KMS-11 (cell line): Measurements from ENCODE around the gene SEC14L6.

Source experiments
- H2AFZ ChIP-seq: fragments of 200-600 bp; sonication (generic); 2 replicates; pipeline ENCODE4 v1.6.1; 2016; ENCODE audit warnings: antibody characterized with exemption, mixed run types, low read depth
- H3K27ac ChIP-seq: fragments of 200-600 bp; sonication (generic); 2 replicates; pipeline ENCODE4 v1.6.1; 2016; ENCODE audit warnings: mild to moderate bottlenecking, mixed run types
- H3K27me3 ChIP-seq: fragments of 200-600 bp; sonication (generic); 2 replicates; pipeline ENCODE4 v1.6.1; 2017; ENCODE audit warnings: mild to moderate bottlenecking, low read depth, mixed run types, moderate library complexity; ENCODE audit not compliant: insufficient read depth
- H3K36me3 ChIP-seq: fragments of 200-600 bp; sonication (generic); 2 replicates; pipeline ENCODE4 v1.6.1; 2017; ENCODE audit warnings: mild to moderate bottlenecking, mixed run types; ENCODE audit not compliant: insufficient read depth
- H3K4me1 ChIP-seq: fragments of 200-600 bp; sonication (generic); 2 replicates; pipeline ENCODE4 v1.6.1; 2016; ENCODE audit warnings: mild to moderate bottlenecking, low read depth, mixed run types; ENCODE audit not compliant: poor library complexity, severe bottlenecking
- H3K4me2 ChIP-seq: fragments of 200-600 bp; sonication (generic); 2 replicates; pipeline ENCODE4 v1.7.0; 2016; ENCODE audit warnings: mild to moderate bottlenecking, mixed run types
- H3K4me3 ChIP-seq: fragments of 200-600 bp; sonication (generic); IDR thresholded peaks from 2 replicates; pipeline ENCODE4 v1.6.1; 2017; ENCODE audit warnings: low read depth, low read length, mixed read lengths; ENCODE audit not compliant: insufficient read depth
- H3K79me2 ChIP-seq: fragments of 200-600 bp; sonication (generic); 2 replicates; pipeline ENCODE4 v1.6.1; 2016; ENCODE audit warnings: low read depth, mixed run types; ENCODE audit not compliant: insufficient read depth
- H3K9ac ChIP-seq: fragments of 200-600 bp; sonication (generic); 2 replicates; pipeline ENCODE4 v1.6.1; 2016; ENCODE audit warnings: mild to moderate bottlenecking, mixed run types
- H4K20me1 ChIP-seq: fragments of 200-600 bp; sonication (generic); 2 replicates; pipeline ENCODE4 v1.6.1; 2016; ENCODE audit warnings: mild to moderate bottlenecking, mixed run types; ENCODE audit not compliant: insufficient read depth
- TF ChIP-seq, protein P1 (sequence below): fragments of 200-600 bp; sonication (generic); conservative IDR thresholded peaks from 2 replicates; pipeline ENCODE4 v1.6.1; 2017; ENCODE audit warnings: low read depth, mild to moderate bottlenecking, antibody characterized with exemption, low read length, moderate library complexity, mixed read lengths

Gene SEC14L6

DNA sequence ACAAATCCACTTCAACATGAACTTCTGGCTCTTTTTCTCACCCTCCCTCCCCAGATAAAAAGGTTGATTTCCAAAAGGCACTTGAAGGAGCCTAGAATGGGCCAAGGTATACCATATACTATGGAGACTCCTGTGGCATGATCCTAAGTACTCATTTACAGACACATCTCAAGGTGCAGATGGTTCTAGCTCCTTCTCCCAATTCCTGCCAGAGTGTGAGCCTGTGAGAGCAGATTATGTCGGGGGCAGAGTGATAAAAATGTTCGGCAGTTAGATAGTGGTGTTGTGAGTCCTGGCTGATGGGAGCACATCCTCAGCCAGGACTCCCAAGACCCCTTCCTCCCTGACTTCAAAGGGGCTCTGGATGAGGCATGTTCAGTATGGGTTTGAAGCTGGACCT, 66.6 kb downstream of the SEC14L6 start:
- H3K27ac ChIP-seq: no peak overlapping the region
- no peaks in the 10 kb centered on the region for H4K20me1 ChIP-seq
- H2AFZ ChIP-seq: no peak overlapping the region
- H3K9ac ChIP-seq: no peak overlapping the region
- peaks cover 61% of the 10 kb centered on the region; the same call in 1 of the 2 replicates for H3K27me3 ChIP-seq
- TF ChIP-seq, protein P1, sequence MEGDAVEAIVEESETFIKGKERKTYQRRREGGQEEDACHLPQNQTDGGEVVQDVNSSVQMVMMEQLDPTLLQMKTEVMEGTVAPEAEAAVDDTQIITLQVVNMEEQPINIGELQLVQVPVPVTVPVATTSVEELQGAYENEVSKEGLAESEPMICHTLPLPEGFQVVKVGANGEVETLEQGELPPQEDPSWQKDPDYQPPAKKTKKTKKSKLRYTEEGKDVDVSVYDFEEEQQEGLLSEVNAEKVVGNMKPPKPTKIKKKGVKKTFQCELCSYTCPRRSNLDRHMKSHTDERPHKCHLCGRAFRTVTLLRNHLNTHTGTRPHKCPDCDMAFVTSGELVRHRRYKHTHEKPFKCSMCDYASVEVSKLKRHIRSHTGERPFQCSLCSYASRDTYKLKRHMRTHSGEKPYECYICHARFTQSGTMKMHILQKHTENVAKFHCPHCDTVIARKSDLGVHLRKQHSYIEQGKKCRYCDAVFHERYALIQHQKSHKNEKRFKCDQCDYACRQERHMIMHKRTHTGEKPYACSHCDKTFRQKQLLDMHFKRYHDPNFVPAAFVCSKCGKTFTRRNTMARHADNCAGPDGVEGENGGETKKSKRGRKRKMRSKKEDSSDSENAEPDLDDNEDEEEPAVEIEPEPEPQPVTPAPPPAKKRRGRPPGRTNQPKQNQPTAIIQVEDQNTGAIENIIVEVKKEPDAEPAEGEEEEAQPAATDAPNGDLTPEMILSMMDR: no peak
- no peaks in the 10 kb centered on the region for H3K36me3 ChIP-seq
- no peak overlapping the region for H3K4me2 ChIP-seq
- H3K79me2 ChIP-seq: no peaks in the 10 kb centered on the region
- no peak overlapping the region for H3K4me3 ChIP-seq
- no peaks in the 10 kb centered on the region for H3K4me1 ChIP-seq

DNA sequence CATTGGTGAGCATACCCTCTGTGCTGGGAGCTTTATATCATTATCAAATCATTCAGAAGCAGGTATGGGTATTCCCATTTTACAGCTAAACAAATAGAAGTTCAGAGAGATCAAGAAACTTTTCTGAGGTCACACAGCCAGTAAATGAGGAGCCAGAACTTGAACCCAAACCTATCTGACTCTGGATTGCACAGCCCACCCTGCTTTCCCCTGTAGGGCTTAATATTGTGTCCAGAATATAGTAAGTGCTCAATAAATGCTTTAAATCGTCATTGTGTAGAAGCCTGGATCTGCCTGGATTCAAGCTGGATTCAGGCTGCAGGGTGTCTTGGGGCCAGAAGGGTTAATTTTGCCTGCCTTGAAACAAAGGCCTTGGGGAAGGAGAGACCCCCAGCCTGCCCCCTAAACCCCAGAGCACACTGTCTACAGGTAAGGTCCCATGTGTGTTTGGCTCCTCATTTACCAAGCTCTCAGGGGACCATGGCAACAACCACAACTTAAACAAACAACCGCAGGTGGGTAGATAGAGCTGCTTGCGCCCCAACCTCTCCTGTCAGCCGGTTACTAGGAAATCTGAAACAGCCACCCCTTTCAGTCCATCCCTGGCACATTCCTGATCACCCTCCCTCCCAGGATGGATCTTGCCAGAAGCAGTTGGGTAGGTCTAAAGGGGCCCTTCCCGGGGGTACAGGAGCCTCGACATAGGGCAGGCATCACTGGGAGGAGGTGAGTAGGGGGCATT, 71.7 kb downstream of the SEC14L6 start:
- Histone ChIP-seq H3K9ac (no peak overlapping the region), H4K20me1 (no peaks in the 10 kb centered on the region)
- TF ChIP-seq, protein P1: no peak

DNA sequence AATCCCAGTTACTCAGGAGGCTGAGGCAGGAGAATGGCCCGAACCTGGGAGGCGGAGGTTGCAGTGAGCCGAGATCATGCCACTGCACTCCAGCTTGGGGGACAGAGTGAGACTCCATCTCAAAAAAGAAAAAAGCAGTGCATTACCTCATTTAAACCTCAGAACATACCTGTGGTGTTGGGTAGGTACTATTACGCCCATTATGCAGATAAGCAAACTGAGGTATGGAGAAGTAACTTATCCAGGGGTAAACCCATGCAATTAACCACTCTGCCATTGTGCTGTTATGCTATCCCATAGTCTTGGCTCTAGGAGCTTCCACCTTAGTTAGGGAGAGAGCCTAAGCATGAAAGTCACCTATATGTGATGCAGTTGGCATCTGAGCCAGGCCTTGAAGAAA, 72.4 kb downstream of the SEC14L6 start:
- TF ChIP-seq, protein P1: no peak
- no peak overlapping the region for H3K27ac ChIP-seq
- no peak overlapping the region for H3K9ac ChIP-seq
- no peaks in the 10 kb centered on the region for H3K79me2 ChIP-seq
- H3K4me3 ChIP-seq: no peak overlapping the region
- no peak overlapping the region for H3K4me2 ChIP-seq
- peaks cover 71% of the 10 kb centered on the region; the same call in 1 of the 2 replicates for H3K27me3 ChIP-seq
- no peak overlapping the region for H2AFZ ChIP-seq
- no peaks in the 10 kb centered on the region for H3K36me3 ChIP-seq
- H3K4me1 ChIP-seq: no peaks in the 10 kb centered on the region
- no peaks in the 10 kb centered on the region for H4K20me1 ChIP-seq

More for the DNA sequence above, 71.7 kb downstream of the SEC14L6 start:
- Histone ChIP-seq H3K79me2 (no peaks in the 10 kb centered on the region), H3K4me2 (no peak overlapping the region), H3K27me3 (peaks cover 70% of the 10 kb centered on the region; the same call in 1 of the 2 replicates), H3K36me3 (no peaks in the 10 kb centered on the region), H3K27ac (no peak overlapping the region), H2AFZ (no peak overlapping the region), H3K4me1 (no peaks in the 10 kb centered on the region), H3K4me3 (no peak overlapping the region)

DNA sequence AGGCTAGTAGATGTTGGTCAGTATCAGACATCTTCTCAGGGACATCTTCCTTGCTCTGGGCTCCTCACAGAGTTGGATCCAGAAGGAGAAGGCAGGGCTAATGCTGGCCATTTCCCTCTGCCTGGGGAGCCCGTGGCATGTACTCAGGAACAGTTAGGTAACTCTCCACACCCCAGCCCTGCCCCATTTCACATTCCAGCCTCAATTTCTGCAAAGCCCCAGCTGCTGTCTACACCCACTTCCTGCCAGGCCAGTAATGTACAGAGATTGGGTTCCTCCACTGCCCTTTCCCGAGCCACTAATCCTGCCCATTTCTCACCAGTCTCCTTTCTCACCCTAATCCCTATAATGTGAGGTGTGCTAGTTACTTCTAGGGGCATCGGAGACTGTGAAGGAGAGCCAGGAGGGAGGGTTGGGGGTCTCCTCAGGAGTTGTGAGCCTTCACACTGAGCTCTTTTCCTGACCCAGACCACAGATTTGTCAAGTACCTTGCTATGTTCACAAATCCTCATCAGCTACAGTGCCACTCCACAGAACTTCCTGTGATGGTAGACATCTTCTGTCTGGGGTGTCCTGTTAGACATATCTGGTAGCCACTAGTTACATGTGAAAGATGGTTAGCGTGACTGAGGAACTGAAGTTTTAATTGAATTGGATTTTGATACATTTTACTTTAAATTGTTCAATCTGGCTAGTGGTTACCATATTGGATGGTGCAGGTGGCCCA, 73.4 kb downstream of the SEC14L6 start:
- peaks cover 66% of the 10 kb centered on the region; the same call in 1 of the 2 replicates for H3K27me3 ChIP-seq
- H3K4me3 ChIP-seq: no peak overlapping the region
- H3K79me2 ChIP-seq: no peaks in the 10 kb centered on the region
- no peaks in the 10 kb centered on the region for H3K4me1 ChIP-seq
- no peak overlapping the region for H2AFZ ChIP-seq
- TF ChIP-seq, protein P1: no peak
- no peak overlapping the region for H3K4me2 ChIP-seq
- H3K27ac ChIP-seq: no peak overlapping the region
- no peaks in the 10 kb centered on the region for H3K36me3 ChIP-seq
- no peaks in the 10 kb centered on the region for H4K20me1 ChIP-seq
- H3K9ac ChIP-seq: no peak overlapping the region
